GM19372 (cell line): Measurements from ENCODE around the gene OPTC.

Experiments used
- ATAC-seq: cut with Tn5 transposase; IDR thresholded peaks from one replicate; pipeline ENCODE4 v1.9.1; 2021; ENCODE audit warnings: mild to moderate bottlenecking, low read depth, moderate library complexity; ENCODE audit not compliant: unreplicated experiment

OPTC gene

DNA sequence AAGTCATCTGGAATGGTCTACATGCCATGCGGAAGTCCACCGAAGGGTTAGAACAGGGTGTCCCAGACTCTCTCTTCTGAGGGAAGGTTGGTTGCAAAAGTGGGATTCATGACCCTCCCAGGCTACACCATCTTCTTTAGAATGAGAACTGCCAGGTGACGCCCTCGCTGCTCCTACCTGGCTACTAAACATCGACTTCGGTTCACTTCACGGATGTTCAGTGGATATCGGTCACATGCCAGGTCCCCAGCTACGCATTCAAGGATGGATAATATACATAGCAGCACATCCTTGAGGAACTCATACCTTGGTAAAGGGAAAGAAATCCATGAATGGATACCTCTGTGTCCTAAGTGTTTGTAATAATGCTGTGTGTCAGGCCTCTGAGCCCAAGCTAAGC, 3.3 kb upstream of the OPTC start:
- no peak for ATAC-seq

DNA sequence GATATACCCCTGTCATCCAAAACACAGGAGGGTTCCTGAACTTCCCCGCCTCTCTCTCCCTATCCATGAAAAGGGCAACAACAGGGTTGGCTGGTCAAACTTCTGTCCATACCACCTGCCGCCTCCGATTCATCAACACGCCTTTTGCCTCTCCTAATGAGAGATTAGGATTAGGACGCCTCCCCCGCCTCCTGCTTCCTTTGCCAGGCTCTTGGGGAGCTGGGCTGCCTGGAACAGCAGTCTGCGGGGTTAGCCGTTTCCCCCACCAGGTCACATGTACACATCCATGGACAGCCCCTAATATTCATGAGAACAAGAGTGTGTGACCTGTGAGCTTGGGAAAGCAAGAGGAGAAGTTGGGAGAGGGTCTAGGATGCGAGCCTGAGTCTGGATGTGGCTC, 2.3 kb upstream of the OPTC start:
- ATAC-seq: no peak

- ATAC-seq: no peak
Measured at GRCh38 chr1:203492082-203492747, 1.7 kb upstream of the OPTC start.

- no peak for ATAC-seq
Measured at GRCh38 chr1:203492748-203493130, 1.2 kb upstream of the OPTC start.

- no peak for ATAC-seq
Measured at GRCh38 chr1:203495845-203496244, 1.9 kb downstream of the OPTC start.

GRCh38 chr1:203497269-203497777, 3.4 kb downstream of the OPTC start:
- no peak for ATAC-seq

- no peak for ATAC-seq
Measured at GRCh38 chr1:203499643-203500278, 5.8 kb downstream of the OPTC start.

- ATAC-seq: no peak
Measured at GRCh38 chr1:203500279-203500678, 6.3 kb downstream of the OPTC start.

- no peak for ATAC-seq
Measured at GRCh38 chr1:203503836-203504235, 9.9 kb downstream of the OPTC start.

DNA sequence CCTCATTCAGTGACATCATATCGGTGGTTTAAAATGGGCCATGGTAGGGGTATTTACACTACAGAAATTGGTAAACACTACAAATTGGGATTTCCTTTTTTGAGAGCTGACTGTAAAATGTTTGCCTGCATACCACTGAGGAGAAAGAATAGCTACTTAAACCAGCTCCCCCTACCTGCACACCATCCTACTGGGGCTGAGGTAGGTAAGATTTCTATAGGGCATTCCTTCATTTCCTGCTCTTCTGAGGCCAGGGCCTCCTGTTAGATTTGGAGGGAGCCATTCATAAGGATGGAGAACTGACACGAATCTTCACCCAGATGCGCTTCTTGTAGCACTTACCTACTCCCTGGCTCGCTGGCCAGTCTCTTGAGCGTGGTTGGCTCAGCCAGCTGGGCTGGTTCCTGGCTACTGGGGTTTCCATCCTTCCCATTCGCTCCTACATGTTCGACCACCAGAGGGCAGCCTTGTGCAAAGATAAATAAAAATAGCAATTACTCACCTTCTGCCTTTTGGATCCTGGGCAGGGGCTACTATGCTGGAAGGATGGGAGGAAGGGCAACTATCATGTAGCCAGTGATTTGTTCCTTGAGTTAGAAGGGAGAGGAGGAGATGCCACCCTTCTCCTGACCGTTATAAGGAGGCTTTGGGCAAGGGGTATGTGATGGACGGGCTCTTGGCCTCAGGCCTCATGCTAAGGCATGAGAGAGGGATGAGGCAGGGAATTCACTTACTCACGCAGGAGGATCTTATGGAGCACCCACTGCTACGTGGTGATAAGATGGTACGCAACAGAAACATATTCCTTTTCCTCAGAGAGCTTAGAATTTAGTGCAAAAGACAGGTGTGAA, 10.7 kb downstream of the OPTC start:
- no peak for ATAC-seq

GRCh38 chr1:203505526-203506204, 11.7 kb downstream of the OPTC start:
- ATAC-seq: no peak

DNA sequence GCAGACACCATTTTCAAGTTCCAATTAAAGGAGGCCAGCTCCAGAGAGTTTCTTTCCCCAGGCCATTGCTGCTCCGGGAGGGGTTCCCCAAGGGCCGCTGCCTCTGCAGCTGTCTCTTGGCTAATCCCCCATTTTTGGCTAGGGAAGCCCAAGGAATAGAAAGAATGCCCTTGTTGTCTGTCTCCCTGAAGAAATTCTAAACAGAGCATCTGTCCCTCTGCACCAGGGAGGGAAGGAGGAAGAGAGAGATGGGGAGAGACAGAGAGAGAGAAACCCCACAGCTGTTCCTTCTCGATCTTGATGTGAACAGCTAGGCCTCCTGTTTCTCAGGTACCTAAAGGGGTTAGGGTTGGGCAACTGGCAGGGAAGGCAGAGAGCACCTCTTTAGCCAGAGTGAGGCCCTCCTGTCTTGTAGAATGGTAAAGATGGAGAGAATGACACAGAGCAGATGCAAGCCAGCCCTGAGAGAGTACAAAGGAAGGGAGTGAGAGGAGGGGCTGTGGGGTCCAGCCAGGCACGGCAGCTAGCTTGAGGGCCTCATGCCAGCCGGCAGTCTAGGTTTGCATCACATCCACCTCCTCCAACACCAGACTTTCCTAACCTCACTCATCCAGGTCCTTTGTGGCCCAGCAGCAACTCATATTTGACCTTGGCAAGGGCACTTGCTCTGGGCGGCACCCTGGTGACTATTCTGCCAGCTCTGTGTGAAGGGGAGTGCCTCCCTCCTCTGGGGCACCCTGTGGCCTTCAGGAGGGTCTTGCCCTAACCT, 13.1 kb downstream of the OPTC start:
- no peak for ATAC-seq

DNA sequence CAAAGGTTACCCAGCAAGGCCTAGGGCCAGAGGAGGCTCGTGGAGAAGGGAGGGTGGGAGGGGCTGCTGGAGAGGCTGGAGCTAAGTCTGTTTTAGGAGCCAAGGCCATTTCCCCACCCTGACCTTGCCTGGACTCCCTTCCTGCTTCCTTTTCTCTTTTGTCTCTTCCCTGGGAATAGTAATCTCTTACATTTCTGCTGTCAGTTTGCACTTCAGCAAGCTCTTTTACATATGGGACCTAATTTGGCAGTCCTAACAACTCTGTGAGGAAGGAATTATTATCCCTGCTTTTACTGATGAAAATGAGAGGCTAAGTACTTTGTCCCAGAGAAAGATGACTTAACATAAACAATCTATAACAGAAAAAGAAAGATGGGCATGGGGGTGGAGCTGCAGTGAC, 13.8 kb downstream of the OPTC start:
- no peak for ATAC-seq

DNA sequence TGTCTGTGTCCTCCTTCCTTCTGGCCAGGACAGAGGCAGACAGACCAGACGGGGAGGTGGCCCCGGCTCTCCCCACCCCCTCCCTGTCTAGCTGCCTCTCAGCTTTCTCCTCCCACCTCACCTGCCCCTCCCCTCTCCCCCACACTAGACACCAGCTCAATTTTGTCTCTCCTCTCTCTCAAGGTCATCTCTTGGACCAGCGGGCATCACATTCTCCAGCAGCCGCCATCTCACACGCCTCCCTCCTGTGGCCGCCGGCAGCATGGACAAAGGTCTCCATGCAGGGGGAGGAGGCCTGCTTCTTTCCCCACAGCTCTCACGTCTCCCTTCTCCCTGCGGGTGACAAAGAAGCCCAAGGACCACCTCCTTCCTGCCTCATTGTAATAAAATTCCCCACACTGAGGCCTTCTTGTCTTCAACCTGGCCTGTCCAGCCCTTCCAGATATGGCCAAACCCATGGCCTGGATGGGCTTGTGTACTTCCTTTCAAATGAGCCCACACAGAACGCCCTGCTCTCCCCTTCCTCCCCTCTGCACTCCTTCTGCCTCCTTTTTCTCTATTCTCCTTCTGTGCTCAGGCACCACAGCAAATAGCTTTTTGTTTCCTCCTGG, 14.6 kb downstream of the OPTC start:
- ATAC-seq: no peak

DNA sequence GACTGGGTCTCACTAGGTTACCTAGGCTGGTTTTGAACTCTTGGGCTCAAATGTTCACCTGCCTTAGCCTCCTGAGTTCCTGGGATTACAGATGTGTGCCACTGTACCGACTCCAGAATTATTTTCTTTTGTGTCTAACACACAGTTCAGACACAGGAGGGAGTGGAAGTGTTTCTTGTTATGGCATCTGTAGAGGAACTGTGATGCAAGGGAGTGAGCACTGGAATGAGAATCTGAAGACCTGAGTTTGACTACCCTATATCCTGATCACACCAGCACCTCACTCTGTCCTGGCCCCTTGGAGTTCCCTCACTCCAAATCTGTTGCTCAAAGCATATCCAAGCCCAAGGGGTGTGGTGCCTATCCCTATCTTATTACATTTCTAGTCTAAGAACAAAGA, 15.2 kb downstream of the OPTC start:
- ATAC-seq: no peak

GRCh38 chr1:203511513-203511912, 17.6 kb downstream of the OPTC start:
- no peak for ATAC-seq

DNA sequence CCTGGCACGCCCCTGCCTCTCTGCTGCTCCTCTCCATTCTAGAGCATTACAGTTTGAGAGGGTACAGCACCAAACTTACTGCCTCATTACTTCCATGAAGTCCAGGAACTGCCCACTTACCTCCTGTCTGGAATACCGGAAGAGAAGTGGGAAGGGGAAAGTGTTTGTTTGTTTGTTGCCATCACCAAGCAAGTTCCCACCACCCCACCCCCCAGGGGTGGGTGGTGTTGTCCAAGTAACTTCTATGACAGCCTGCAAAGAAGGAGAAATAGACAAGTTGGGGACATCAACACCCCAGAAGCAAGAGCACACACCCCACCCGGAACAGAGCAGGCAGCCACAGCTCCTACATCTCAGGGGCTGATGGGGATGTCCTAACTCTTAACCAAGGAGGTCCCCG, 18.0 kb downstream of the OPTC start:
- ATAC-seq: no peak

GRCh38 chr1:203512517-203512847, 18.5 kb downstream of the OPTC start:
- no peak for ATAC-seq

- no peak for ATAC-seq
Measured at GRCh38 chr1:203512848-203513584, 19.1 kb downstream of the OPTC start.
